HG02588 (cell line): ENCODE results near the gene MYCBP2.
"Not testable (repeated sequence)": the region's sequence is repeated elsewhere in the genome, so short reads cannot be mapped to it uniquely, and the experiment has no call there.

Source experiments
- ATAC-seq: cut with Tn5 transposase; IDR thresholded peaks from one replicate; pipeline ENCODE4 v1.9.1; 2021; ENCODE audit warnings: mild to moderate bottlenecking, moderate library complexity; ENCODE audit not compliant: unreplicated experiment

MYCBP2 gene

GRCh38 chr13:77034881-77035280 is 292.0 kb downstream of the MYCBP2 start:
- ATAC-seq = no peak

- no peak for ATAC-seq
These were observed 293.1 kb downstream of the MYCBP2 start for GRCh38 chr13:77033717-77034302.

- no peak for ATAC-seq
These were observed 295.1 kb downstream of the MYCBP2 start for GRCh38 chr13:77031656-77032243.

GRCh38 chr13:77029436-77029835 is 297.5 kb downstream of the MYCBP2 start:
- ATAC-seq = no peak

- ATAC-seq = no peak
These were observed 298.7 kb downstream of the MYCBP2 start for GRCh38 chr13:77028202-77028601.

- peak; percentile 56 for ATAC-seq
These were observed 299.9 kb downstream of the MYCBP2 start, which contains the start of gene FBXL3 for GRCh38 chr13:77026861-77027621. FBXL3 (minus strand) TSS chr13:77027159; CDS start chr13:77021860, 5,299 bp downstream.

GRCh38 chr13:77026255-77026860 is 300.5 kb downstream of the MYCBP2 start:
- peak; percentile 49 for ATAC-seq

- ATAC-seq = no peak
These were observed 304.6 kb downstream of the MYCBP2 start for GRCh38 chr13:77022341-77022740.

GRCh38 chr13:77019756-77020155 is 307.1 kb downstream of the MYCBP2 start:
- ATAC-seq = no peak

- no peak for ATAC-seq
These were observed 309.8 kb downstream of the MYCBP2 start for GRCh38 chr13:77016888-77017623.

- no peak for ATAC-seq
These were observed 310.6 kb downstream of the MYCBP2 start for GRCh38 chr13:77016251-77016812.

GRCh38 chr13:77014906-77015685 is 311.8 kb downstream of the MYCBP2 start:
- ATAC-seq = no peak

GRCh38 chr13:77013853-77014542 is 312.9 kb downstream of the MYCBP2 start:
- no peak for ATAC-seq

GRCh38 chr13:77009719-77010118 is 317.2 kb downstream of the MYCBP2 start:
- ATAC-seq = not testable (repeated sequence)

- no peak for ATAC-seq
These were observed 317.9 kb downstream of the MYCBP2 start for GRCh38 chr13:77009011-77009410.

GRCh38 chr13:77008337-77008736 is 318.6 kb downstream of the MYCBP2 start:
- peak; percentile 64 for ATAC-seq

GRCh38 chr13:77002590-77003190 is 324.2 kb downstream of the MYCBP2 start:
- ATAC-seq = no peak

- ATAC-seq = no peak
These were observed 324.8 kb downstream of the MYCBP2 start for GRCh38 chr13:77001963-77002587.
